GM19193 (cell line): Measurements from ENCODE around the gene MECP2.

ENCODE experiments used
- POLR2A ChIP-seq: IDR thresholded peaks from 4 replicates; pipeline ENCODE4 v1.6.1; 2011; ENCODE audit not compliant: insufficient read depth, insufficient read length; ENCODE audit errors: extremely low read depth

Gene MECP2

GRCh38 chrX:154059231-154059630 lies 38.3 kb downstream of the MECP2 start:
- no peak for TF ChIP-seq POLR2A

- no peak for TF ChIP-seq POLR2A
Observed at GRCh38 chrX:154058214-154058997, 39.1 kb downstream of the MECP2 start.

GRCh38 chrX:154057791-154058190 lies 39.7 kb downstream of the MECP2 start:
- no peak for TF ChIP-seq POLR2A

- TF ChIP-seq POLR2A, result no peak
Observed at GRCh38 chrX:154056770-154057241, 40.7 kb downstream of the MECP2 start.

GRCh38 chrX:154051201-154051810 lies 46.2 kb downstream of the MECP2 start:
- no peak for TF ChIP-seq POLR2A

GRCh38 chrX:154050113-154050495 lies 47.4 kb downstream of the MECP2 start:
- TF ChIP-seq POLR2A, result no peak

- no peak for TF ChIP-seq POLR2A
Observed at GRCh38 chrX:154049209-154050112, 48.1 kb downstream of the MECP2 start.

GRCh38 chrX:154048398-154048797 lies 49.1 kb downstream of the MECP2 start:
- TF ChIP-seq POLR2A, result no peak

- TF ChIP-seq POLR2A, result no peak
Observed at GRCh38 chrX:154046940-154047610, 50.4 kb downstream of the MECP2 start.

- no peak for TF ChIP-seq POLR2A
Observed at GRCh38 chrX:154046031-154046781, 51.3 kb downstream of the MECP2 start.

- TF ChIP-seq POLR2A, result no peak
Observed at GRCh38 chrX:154044091-154044490, 53.4 kb downstream of the MECP2 start.

GRCh38 chrX:154043003-154043763 lies 54.3 kb downstream of the MECP2 start:
- no peak for TF ChIP-seq POLR2A

GRCh38 chrX:154040863-154041262 lies 56.7 kb downstream of the MECP2 start:
- no peak for TF ChIP-seq POLR2A
